Thymus (tissue), 11 donors: ENCODE data around the gene NSF. TPM values are rescaled to one million over a fixed set of nuclear protein-coding genes. Genes with fewer than 3 reads are reported as not detected.
"Not testable (repeated sequence)": the region's sequence is repeated elsewhere in the genome, so short reads cannot be mapped to it uniquely, and the experiment has no call there.

Experiments
- DNase-seq, 9 donors: peaks; one replicate each; pipeline ENCODE4 v3.0.0-alpha.2; 2013; ENCODE audit warnings: low spot score in 9 of 9, low read depth in 6 of 9, missing footprints in 1 of 9
- H3K27ac ChIP-seq, 2 donors: one replicate each; pipeline ENCODE4 v1.5.1; 2013; ENCODE audit warnings: control low read depth in 1 of 2, low read depth in 1 of 2, low read length in 1 of 2, mild to moderate bottlenecking in 1 of 2, moderate library complexity in 1 of 2
- H3K27me3 ChIP-seq, 2 donors: one replicate each; pipeline ENCODE4 v1.5.1; 2013; ENCODE audit warnings: low read length in 1 of 2; ENCODE audit not compliant: control insufficient read depth in 2 of 2, insufficient read depth in 1 of 2
- H3K36me3 ChIP-seq, 2 donors: one replicate each; pipeline ENCODE4 v1.5.1; 2013; ENCODE audit warnings: low read length in 1 of 2, mild to moderate bottlenecking in 1 of 2, moderate library complexity in 1 of 2; ENCODE audit not compliant: control insufficient read depth in 2 of 2, insufficient read depth in 2 of 2
- H3K4me1 ChIP-seq, 2 donors: one replicate each; pipeline ENCODE4 v1.5.1; 2013; ENCODE audit warnings: low read length in 2 of 2; ENCODE audit not compliant: control insufficient read depth in 2 of 2, insufficient read depth in 2 of 2
- H3K4me3 ChIP-seq, 2 donors: one replicate each; pipeline ENCODE4 v1.5.1; 2013; ENCODE audit warnings: low read length in 2 of 2, control low read depth in 1 of 2, mild to moderate bottlenecking in 1 of 2
- H3K9me3 ChIP-seq, 2 donors: one replicate each; pipeline ENCODE4 v1.5.1; 2013; ENCODE audit warnings: low read length in 1 of 2, mild to moderate bottlenecking in 1 of 2; ENCODE audit not compliant: control insufficient read depth in 2 of 2, insufficient read depth in 1 of 2
- WGBS: extraction: QIAGEN DNeasy Blood & Tissue Kit; methylation state at CpG from one replicate; pipeline ENCODE4 v1.1.7; 2013; 5-methylcytosine and 5-hydroxymethylcytosine counted together
- polyA plus RNA-seq: library from polyadenylated mRNA; stranded (reverse); fragments of 200-250 nt; gene quantifications from one replicate; pipeline ENCODE4 v1.2.3, GENCODE V29; 2013
- total RNA-seq: library from RNA; stranded (reverse); fragments of 120-200 nt; gene quantifications from one replicate; pipeline ENCODE4 v1.2.4, GENCODE V29; 2013
- donor health status: healthy.

The NSF gene
- total and polyA plus RNA-seq, 2 donors = 14.3 to 15.3 TPM

GRCh38 chr17:46649246-46649645 is 58.8 kb downstream of the NSF start:
- H3K27me3 ChIP-seq, DNase-seq, H3K27ac ChIP-seq, H3K9me3 ChIP-seq, H3K36me3 ChIP-seq, H3K4me1 ChIP-seq, H3K4me3 ChIP-seq: not testable (repeated sequence)
- WGBS = 98% methylated on average over 7 of the region's 7 CpGs

- not testable (repeated sequence) for H3K27me3 ChIP-seq, H3K4me1 ChIP-seq, H3K9me3 ChIP-seq, H3K36me3 ChIP-seq, H3K4me3 ChIP-seq, DNase-seq, H3K27ac ChIP-seq
- WGBS = no CpG with 5 or more reads among the region's 7 CpGs
Observed at GRCh38 chr17:46652024-46652643, 61.7 kb downstream of the NSF start.

GRCh38 chr17:46658235-46658634 is 67.8 kb downstream of the NSF start:
- H3K4me1 ChIP-seq, DNase-seq, H3K27ac ChIP-seq, H3K36me3 ChIP-seq, H3K4me3 ChIP-seq, H3K9me3 ChIP-seq, H3K27me3 ChIP-seq: not testable (repeated sequence)
- WGBS = no CpG with 5 or more reads among the region's 5 CpGs

- H3K9me3 ChIP-seq, DNase-seq, H3K4me1 ChIP-seq, H3K27me3 ChIP-seq, H3K27ac ChIP-seq, H3K4me3 ChIP-seq, H3K36me3 ChIP-seq: not testable (repeated sequence)
- WGBS = no CpG with 5 or more reads among the region's 4 CpGs
Observed at GRCh38 chr17:46659702-46660101, 69.2 kb downstream of the NSF start.

- H3K4me1 ChIP-seq, H3K9me3 ChIP-seq, H3K27me3 ChIP-seq, H3K36me3 ChIP-seq, DNase-seq, H3K27ac ChIP-seq, H3K4me3 ChIP-seq: not testable (repeated sequence)
- no CpG with 5 or more reads among the region's 1 CpG for WGBS
Observed at GRCh38 chr17:46663123-46663522, 72.7 kb downstream of the NSF start.

GRCh38 chr17:46663552-46663951 is 73.1 kb downstream of the NSF start:
- H3K27me3 ChIP-seq, H3K4me1 ChIP-seq, H3K36me3 ChIP-seq, DNase-seq, H3K27ac ChIP-seq, H3K4me3 ChIP-seq, H3K9me3 ChIP-seq: not testable (repeated sequence)
- no CpG with 5 or more reads among the region's 2 CpGs for WGBS

GRCh38 chr17:46665969-46666368 is 75.5 kb downstream of the NSF start:
- not testable (repeated sequence) for H3K36me3 ChIP-seq, H3K9me3 ChIP-seq, DNase-seq, H3K27ac ChIP-seq, H3K27me3 ChIP-seq, H3K4me3 ChIP-seq, H3K4me1 ChIP-seq
- WGBS = 94% methylated on average over 4 of the region's 5 CpGs

GRCh38 chr17:46670789-46671188 is 80.3 kb downstream of the NSF start:
- not testable (repeated sequence) for H3K4me3 ChIP-seq, H3K4me1 ChIP-seq, H3K9me3 ChIP-seq, H3K36me3 ChIP-seq, H3K27ac ChIP-seq, H3K27me3 ChIP-seq, DNase-seq
- WGBS = no CpG with 5 or more reads among the region's 4 CpGs

- whole genome bisulfite sequencing = no CpG with 5 or more reads among the region's 2 CpGs
- not testable (repeated sequence) for DNase-seq, H3K27me3 ChIP-seq, H3K4me1 ChIP-seq, H3K9me3 ChIP-seq, H3K27ac ChIP-seq, H3K4me3 ChIP-seq, H3K36me3 ChIP-seq
Observed at GRCh38 chr17:46672777-46673176, 82.3 kb downstream of the NSF start.

GRCh38 chr17:46677819-46678218 is 87.3 kb downstream of the NSF start:
- not testable (repeated sequence) for H3K27ac ChIP-seq, H3K36me3 ChIP-seq, H3K9me3 ChIP-seq, H3K4me1 ChIP-seq, H3K27me3 ChIP-seq, DNase-seq, H3K4me3 ChIP-seq
